GM23248 (cell line): ENCODE data around the gene CGGBP1.

Experiments
- EZH2 ChIP-seq: fragments of 200-600 bp; sonication (generic); IDR thresholded peaks from 2 replicates; pipeline ENCODE4 v1.6.1; 2018; ENCODE audit warnings: antibody characterized with exemption, mild to moderate bottlenecking; ENCODE audit not compliant: insufficient read depth, poor library complexity, severe bottlenecking
- EZH2phosphoT487 ChIP-seq: fragments of 200-600 bp; sonication (generic); IDR thresholded peaks from 2 replicates; pipeline ENCODE4 v1.6.1; 2018; ENCODE audit warnings: antibody characterized with exemption, moderate library complexity, mild to moderate bottlenecking, low read depth; ENCODE audit not compliant: insufficient read depth

DNA sequence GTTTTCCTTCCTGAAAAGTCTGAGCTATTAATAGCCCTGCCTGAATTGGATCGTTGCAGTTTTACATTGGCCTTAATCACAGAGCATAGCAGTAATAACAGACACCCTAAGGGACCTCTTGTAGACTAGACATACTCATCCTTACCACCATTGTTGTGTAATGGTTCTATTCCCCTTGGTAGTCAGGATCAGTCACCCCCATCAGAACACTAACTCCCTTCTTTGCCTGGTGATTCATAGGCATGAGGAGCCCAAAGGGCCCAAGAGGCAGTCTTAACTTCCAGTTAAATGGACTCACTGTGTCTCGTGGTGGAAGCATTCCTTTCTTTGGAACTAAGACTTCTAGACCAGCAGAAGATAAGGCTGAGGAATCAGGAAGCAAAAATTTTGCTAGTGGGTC is 20.2 kb downstream of the CGGBP1 start:
- TF ChIP-seq EZH2: no peak
- TF ChIP-seq EZH2phosphoT487: no peak
